GM23338 (cell line): Measurements from ENCODE around the gene PTPRN2.

Source experiments
- CTCF ChIP-seq, 2 experiments: fragments of 200-600 bp in 1 of 2; sonication (generic) in 1 of 2; conservative IDR thresholded peaks; 2 replicates each; pipeline versions ENCODE4 v1.5.1 to v1.6.1; 2016 to 2017; ENCODE audit warnings: antibody characterized with exemption in 2 of 2, low read depth in 2 of 2, mild to moderate bottlenecking in 2 of 2, moderate library complexity in 1 of 2
- EZH2 ChIP-seq: fragments of 200-600 bp; sonication (generic); IDR thresholded peaks from one replicate; pipeline ENCODE4 v1.8.0; 2017; ENCODE audit warnings: antibody characterized with exemption, mild to moderate bottlenecking, low read depth; ENCODE audit not compliant: unreplicated experiment
- EZH2phosphoT487 ChIP-seq: fragments of 200-600 bp; sonication (generic); IDR thresholded peaks from one replicate; pipeline ENCODE4 v1.8.1; 2018; ENCODE audit warnings: antibody characterized with exemption; ENCODE audit not compliant: unreplicated experiment
- POLR2AphosphoS5 ChIP-seq: IDR thresholded peaks from 2 replicates; pipeline ENCODE4 v1.6.1; 2016; ENCODE audit warnings: antibody characterized with exemption, low read depth
- STAT1 ChIP-seq: IDR thresholded peaks from one replicate; pipeline ENCODE4 v1.6.1; 2016; ENCODE audit warnings: antibody characterized with exemption; ENCODE audit not compliant: unreplicated experiment
- ZNF462 ChIP-seq: fragments of 250-450 bp; sonication (Bioruptor Pico); IDR thresholded peaks from 2 replicates; pipeline ENCODE4 v1.5.0; 2020; ENCODE audit warnings: mild to moderate bottlenecking, moderate library complexity

GRCh38 chr7:157796846-157797245 is 790.8 kb downstream of the PTPRN2 start:
- TF ChIP-seq CTCF (conservative IDR thresholded peaks at IDR 0.05; ENCODE audit: low read depth in 2 of 2) (no peak), POLR2AphosphoS5 (no peak), EZH2 (no peak), ZNF462 (no peak), EZH2phosphoT487 (no peak), STAT1 (no peak)
